NT2/D1 (cell line): Measurements from ENCODE around the gene PTDSS2.
"Not testable (repeated sequence)": the region's sequence is repeated elsewhere in the genome, so short reads cannot be mapped to it uniquely, and the experiment has no call there.

Experiments used
- SUZ12 ChIP-seq: IDR thresholded peaks from 2 replicates; pipeline ENCODE4 v1.6.1; 2011; ENCODE audit not compliant: insufficient read length, insufficient read depth; ENCODE audit errors: extremely low read depth
- YY1 ChIP-seq: IDR thresholded peaks from 2 replicates; pipeline ENCODE4 v1.6.1; 2011; ENCODE audit not compliant: insufficient read length, insufficient read depth

DNA sequence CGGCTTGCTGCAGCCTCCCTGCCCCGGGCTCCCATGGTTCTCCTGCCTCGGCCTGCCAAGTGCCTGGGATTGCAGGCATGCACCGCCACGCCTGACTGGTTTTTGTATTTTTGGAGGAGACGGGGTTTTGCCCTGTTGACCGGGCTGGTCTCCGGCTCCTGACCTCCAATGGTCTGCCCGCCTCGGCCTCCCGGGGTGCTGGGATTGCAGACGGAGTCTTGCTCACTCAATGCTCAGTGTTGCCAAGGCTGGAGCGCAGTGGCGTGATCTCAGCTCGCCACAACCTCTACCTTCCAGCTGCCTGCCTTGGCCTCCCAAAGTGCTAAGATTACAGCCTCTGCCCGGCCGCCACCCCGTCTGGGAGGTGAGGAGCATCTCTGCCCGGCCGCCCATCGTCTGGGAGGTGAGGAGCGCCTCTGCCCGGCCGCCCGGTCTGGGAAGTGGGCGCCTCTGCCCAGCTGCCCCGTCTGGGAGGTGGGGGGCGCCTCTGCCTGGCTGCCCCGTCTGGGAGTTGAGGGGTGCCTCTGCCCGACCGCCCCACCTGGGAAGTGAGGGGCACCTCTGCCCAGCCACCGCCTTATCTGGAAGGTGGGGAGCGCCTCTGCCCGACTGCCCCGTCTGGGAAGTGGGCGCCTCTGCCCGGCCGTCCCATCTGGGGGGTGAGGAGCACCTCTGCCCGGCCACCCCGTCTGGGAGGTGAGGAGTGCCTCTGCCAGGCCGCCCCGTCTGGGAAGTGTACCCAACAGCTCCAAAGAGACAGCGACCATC, 67.0 kb downstream of the PTDSS2 start:
- TF ChIP-seq YY1, SUZ12: not testable (repeated sequence)
